A549 (cell line): ENCODE results near the gene NT5C2. TPM values are rescaled to one million over a fixed set of nuclear protein-coding genes. Genes with fewer than 3 reads are reported as not detected.

Experiments
- ATAC-seq, 2 experiments: fragments of 200-7000 bp in 1 of 2; fragments of >200 bp in 1 of 2; cut with Nextera tagmentation in 1 of 2; cut with Tn5 transposase in 1 of 2; 3 replicates each; pipeline versions ENCODE4 v1.8.0 to v1.9.1; 2018 to 2020; ENCODE audit warnings: mild to moderate bottlenecking in 1 of 2, moderate library complexity in 1 of 2
- CTCF ChIA-PET: fragments of 300-600 bp; sonication (Branson Sonifier 250); formaldehyde crosslinking; extraction: SDS; loops from one replicate; lab custom pipeline; 2021; ENCODE audit warnings: antibody characterized with exemption, inconsistent platforms; lab: Yijun Ruan, JAX
- POLR2A ChIA-PET: fragments of 350-600 bp; formaldehyde crosslinking; extraction: SDS; loops from one replicate; lab custom pipeline; 2021; ENCODE audit warnings: antibody characterized with exemption, inconsistent platforms; lab: Yijun Ruan, JAX
- DNase-seq, 2 experiments: peaks; one replicate each; pipeline versions ENCODE4 v3.0.0 to v3.0.0-alpha.2; 2011 to 2016; ENCODE audit warnings: low read depth in 1 of 2, low spot score in 1 of 2
- FAIRE-seq: peaks from 2 replicates; lab custom pipeline; 2011; peaks lifted over from hg19 to GRCh38; lab: Jason Lieb, UNC
- H3K27ac ChIP-seq, 2 experiments: fragments of >200 bp; sonication (Bioruptor Twin); formaldehyde crosslinking; 3 replicates each; pipeline ENCODE4 v1.5.1; 2016 to 2017
- H3K4me1 ChIP-seq: fragments of >200 bp; sonication (Bioruptor Twin); formaldehyde crosslinking; 3 replicates; pipeline ENCODE4 v1.6.1; 2016
- H3K4me2 ChIP-seq: fragments of >200 bp; sonication (Bioruptor Twin); formaldehyde crosslinking; 3 replicates; pipeline ENCODE4 v1.6.1; 2016
- H3K4me3 ChIP-seq: fragments of >200 bp; sonication (Bioruptor Twin); formaldehyde crosslinking; 3 replicates; pipeline ENCODE4 v1.5.1; 2016
- H3K9me3 ChIP-seq: fragments of >200 bp; sonication (Bioruptor Twin); formaldehyde crosslinking; 3 replicates; pipeline ENCODE4 v1.6.1; 2016
- BCL3 ChIP-seq: fragments of >200 bp; sonication (Bioruptor Twin); formaldehyde crosslinking; IDR thresholded peaks from 3 replicates; pipeline ENCODE4 v1.6.1; 2016
- BHLHE40 ChIP-seq: IDR thresholded peaks from 2 replicates; pipeline ENCODE4 v1.6.1; 2012; ENCODE audit warnings: low read depth, low read length, inconsistent platforms
- CBX2 ChIP-seq: fragments of 200-600 bp; sonication (generic); IDR thresholded peaks from 2 replicates; pipeline ENCODE4 v1.6.1; 2016; ENCODE audit warnings: low read depth, mild to moderate bottlenecking, borderline replicate concordance
- CEBPB ChIP-seq, 2 experiments: fragments of >200 bp in 1 of 2; sonication (Bioruptor Twin) in 1 of 2; formaldehyde crosslinking in 1 of 2; IDR thresholded peaks; 2 replicates each; pipeline ENCODE4 v1.6.1; 2012 to 2016
- CHD4 ChIP-seq: fragments of 200-600 bp; sonication (generic); IDR thresholded peaks from 2 replicates; pipeline ENCODE4 v1.6.1; 2016; ENCODE audit warnings: antibody characterized with exemption, mild to moderate bottlenecking, borderline replicate concordance
- ESRRA ChIP-seq: fragments of 150-350 bp; IDR thresholded peaks from 2 replicates; pipeline ENCODE4 v1.6.1; 2014; ENCODE audit warnings: mild to moderate bottlenecking, low read length, borderline replicate concordance
- HDAC2 ChIP-seq: fragments of 200-600 bp; sonication (generic); IDR thresholded peaks from 2 replicates; pipeline ENCODE4 v1.6.1; 2016
- HEYL ChIP-seq: fragments of 250-450 bp; sonication (Bioruptor Pico); IDR thresholded peaks from 2 replicates; pipeline ENCODE4 v1.8.0; 2021; ENCODE audit warnings: mild to moderate bottlenecking, moderate library complexity
- HOXB13 ChIP-seq: fragments of 250-450 bp; sonication (Bioruptor Pico); IDR thresholded peaks from 2 replicates; pipeline ENCODE4 v1.5.0; 2020; ENCODE audit warnings: low read depth, mild to moderate bottlenecking, moderate library complexity
- HOXB5 ChIP-seq: fragments of 250-450 bp; sonication (Bioruptor Pico); IDR thresholded peaks from 2 replicates; pipeline ENCODE4 v1.5.0; 2020; ENCODE audit warnings: mild to moderate bottlenecking, moderate library complexity
- JUN ChIP-seq, 2 experiments: fragments of >200 bp; sonication (Bioruptor Twin); formaldehyde crosslinking; IDR thresholded peaks; 2 replicates in 1 of 2; 3 replicates in 1 of 2; pipeline ENCODE4 v1.6.1; 2016 to 2017
- JUNB ChIP-seq: fragments of >200 bp; sonication (Bioruptor Twin); formaldehyde crosslinking; IDR thresholded peaks from 2 replicates; pipeline ENCODE4 v1.6.1; 2016
- KDM5A ChIP-seq: fragments of 200-600 bp; sonication (generic); IDR thresholded peaks from 2 replicates; pipeline ENCODE4 v1.6.1; 2016; ENCODE audit warnings: antibody characterized with exemption, mild to moderate bottlenecking
- MAFK ChIP-seq: fragments of 450-650 bp; IDR thresholded peaks from 2 replicates; pipeline ENCODE4 v1.6.1; 2014; ENCODE audit not compliant: partially characterized antibody
- NFE2L2 ChIP-seq: fragments of 150-350 bp; conservative IDR thresholded peaks from 2 replicates; pipeline ENCODE4 v1.6.1; 2014; ENCODE audit warnings: low read length
- PHF8 ChIP-seq: fragments of 200-600 bp; sonication (generic); IDR thresholded peaks from 2 replicates; pipeline ENCODE4 v1.6.1; 2016; ENCODE audit warnings: low read depth, mild to moderate bottlenecking, antibody characterized with exemption, moderate library complexity, borderline replicate concordance
- POLR2AphosphoS2 ChIP-seq: conservative IDR thresholded peaks from 2 replicates; pipeline ENCODE4 v1.6.1; 2012; ENCODE audit warnings: low read length, improper control_type of control experiment, inconsistent platforms
- RAD21 ChIP-seq, 2 experiments: fragments of >200 bp in 1 of 2; sonication (Bioruptor Twin) in 1 of 2; formaldehyde crosslinking in 1 of 2; IDR thresholded peaks in 1 of 2; conservative IDR thresholded peaks in 1 of 2; 2 replicates in 1 of 2; 3 replicates in 1 of 2; pipeline ENCODE4 v1.6.1; 2012 to 2018; ENCODE audit warnings: inconsistent platforms in 1 of 2
- REST ChIP-seq: fragments of 200-600 bp; sonication (generic); IDR thresholded peaks from 2 replicates; pipeline ENCODE4 v1.6.1; 2016; ENCODE audit warnings: antibody characterized with exemption, mild to moderate bottlenecking, moderate library complexity
- RFX5 ChIP-seq: fragments of 450-650 bp; IDR thresholded peaks from 2 replicates; pipeline ENCODE4 v1.7.1; 2014; ENCODE audit warnings: antibody characterized with exemption, mild to moderate bottlenecking, moderate library complexity
- TP53 ChIP-seq: fragments of 250-450 bp; sonication (Bioruptor Pico); IDR thresholded peaks from 2 replicates; pipeline ENCODE4 v1.5.0; 2021; ENCODE audit warnings: mild to moderate bottlenecking, moderate library complexity
- ZC3H11A ChIP-seq: fragments of 450-650 bp; IDR thresholded peaks from 2 replicates; pipeline ENCODE4 v1.6.1; 2014; ENCODE audit warnings: antibody characterized with exemption, mild to moderate bottlenecking
- ZFP36 ChIP-seq: fragments of 450-650 bp; IDR thresholded peaks from 2 replicates; pipeline ENCODE4 v1.6.1; 2014; ENCODE audit warnings: borderline replicate concordance; ENCODE audit not compliant: partially characterized antibody
- ZNF302 ChIP-seq: fragments of 250-450 bp; sonication (Bioruptor Pico); IDR thresholded peaks from 2 replicates; pipeline ENCODE4 v1.9.0; 2021; ENCODE audit warnings: inconsistent platforms, mild to moderate bottlenecking, moderate library complexity
- ZSCAN20 ChIP-seq: fragments of 250-450 bp; sonication (Bioruptor Pico); IDR thresholded peaks from 2 replicates; pipeline ENCODE4 v1.8.0; 2022; ENCODE audit warnings: mild to moderate bottlenecking, moderate library complexity
- WGBS: methylation state at CpG from one replicate; pipeline ENCODE4 v1.1.6; 2017; ENCODE audit errors: missing lambda C conversion rate; 5-methylcytosine and 5-hydroxymethylcytosine counted together
- polyA plus RNA-seq, 4 experiments: library from polyadenylated mRNA; depleted of rRNA in 3 of 4; stranded (reverse); fragments of >200 nt; fragmentation: RNase III in 1 of 4; extraction: RNeasy Plus Mini Kit Qiagen cat#74134 plus additional on column Dnase treatment in 1 of 4; gene quantifications; 2 replicates in 3 of 4; 3 replicates in 1 of 4; pipeline ENCODE4 v1.2.3, GENCODE V29; 2011 to 2017
- TF ChIP-seq, protein P1 (sequence below): fragments of 250-450 bp; sonication (Bioruptor Pico); IDR thresholded peaks from 2 replicates; pipeline ENCODE4 v1.5.0; 2020; ENCODE audit warnings: low read depth, mild to moderate bottlenecking, moderate library complexity
- TF ChIP-seq, protein P2 (sequence below): fragments of 150-350 bp; IDR thresholded peaks from 2 replicates; pipeline ENCODE4 v1.6.1; 2014; ENCODE audit warnings: low read depth, mild to moderate bottlenecking, low read length

The NT5C2 gene
- polyA plus RNA-seq, 2 of the 4 experiments (the other 2 are of a cell fraction), result 86.4 to 177 TPM

- ChIA-PET CTCF (interaction anchor here (0.7 to 3.4 kb wide), 5 partner anchors 12 to 204 kb away, joined by 3 to 15 read pairs (median 4); no protein-coding TSS in a partner anchor), POLR2A (no interaction called here)
- TF ChIP-seq HEYL, result no peak
- no peak for TF ChIP-seq RAD21 (conservative IDR thresholded peaks at IDR 0.05 in 1 of 2, IDR thresholded peaks at IDR 0.05 in 1 of 2)
- no peak for TF ChIP-seq ZFP36
- TF ChIP-seq HDAC2, result no peak
- TF ChIP-seq, protein P1, sequence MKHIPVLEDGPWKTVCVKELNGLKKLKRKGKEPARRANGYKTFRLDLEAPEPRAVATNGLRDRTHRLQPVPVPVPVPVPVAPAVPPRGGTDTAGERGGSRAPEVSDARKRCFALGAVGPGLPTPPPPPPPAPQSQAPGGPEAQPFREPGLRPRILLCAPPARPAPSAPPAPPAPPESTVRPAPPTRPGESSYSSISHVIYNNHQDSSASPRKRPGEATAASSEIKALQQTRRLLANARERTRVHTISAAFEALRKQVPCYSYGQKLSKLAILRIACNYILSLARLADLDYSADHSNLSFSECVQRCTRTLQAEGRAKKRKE, result no peak
- TF ChIP-seq ZNF302 (CRISPR knock-in tag), result no peak
- no peak for TF ChIP-seq KDM5A
- no peak for TF ChIP-seq BCL3
- no peak for TF ChIP-seq PHF8
- TF ChIP-seq BHLHE40, result no peak
- TF ChIP-seq NFE2L2, result no peak
- no peak for TF ChIP-seq REST
- TF ChIP-seq HOXB5 (CRISPR knock-in tag), result no peak
- no peak for TF ChIP-seq CHD4
- TF ChIP-seq ESRRA, result no peak
- no peak for TF ChIP-seq TP53 (CRISPR knock-in tag)
- TF ChIP-seq CEBPB (IDR thresholded peaks at IDR 0.05), result no peak
- TF ChIP-seq POLR2AphosphoS2, result no peak
- DNase-seq, result no peak
- peak; percentile 23 for FAIRE-seq
- H3K4me1 ChIP-seq, result peaks cover 34% of the 10 kb centered on the region
- H3K4me2 ChIP-seq, result no peak overlapping the region
- H3K4me3 ChIP-seq, result no peak overlapping the region
- no peak overlapping the region for H3K27ac ChIP-seq
- no peak; a peak in 1 of 6 replicates for ATAC-seq
- no peaks in the 10 kb centered on the region for H3K9me3 ChIP-seq
Measured at GRCh38 chr10:103106539-103106938, 86.5 kb downstream of the NT5C2 start.

DNA sequence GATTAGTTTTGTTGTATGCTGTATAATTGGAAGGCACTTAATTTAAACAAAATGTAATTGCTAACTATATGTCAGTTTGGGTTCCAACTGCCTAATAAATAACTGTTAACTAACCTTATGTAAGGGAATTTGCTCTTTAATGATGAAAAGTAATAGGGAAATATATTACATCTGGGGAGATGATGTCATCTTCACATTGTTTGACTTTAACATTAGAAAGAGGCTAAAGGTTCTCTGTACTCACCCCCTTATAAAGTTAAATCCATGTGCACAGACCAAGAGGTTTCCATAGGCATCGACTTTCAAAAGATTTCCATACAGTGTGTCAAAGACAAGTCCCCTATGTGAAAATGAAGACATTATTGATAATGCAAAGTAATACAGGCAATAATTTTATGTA is 87.6 kb downstream of the NT5C2 start:
- ChIA-PET POLR2A (no interaction called here), CTCF (interaction anchor here (1.5 to 3.4 kb wide), 3 partner anchors 29 to 139 kb away, joined by 4 to 15 read pairs (median 13); no protein-coding TSS in a partner anchor)
- no peaks in the 10 kb centered on the region for H3K9me3 ChIP-seq
- DNase-seq, result no peak
- TF ChIP-seq CBX2 (no peak), JUNB (no peak), ZSCAN20 (CRISPR knock-in tag) (no peak), ZC3H11A (no peak), JUN (IDR thresholded peaks at IDR 0.05) (no peak), RAD21 (conservative IDR thresholded peaks at IDR 0.05 in 1 of 2, IDR thresholded peaks at IDR 0.05 in 1 of 2) (no peak), POLR2AphosphoS2 (no peak), TP53 (CRISPR knock-in tag) (no peak), HOXB13 (CRISPR knock-in tag) (no peak), MAFK (no peak), RFX5 (no peak)
- TF ChIP-seq, protein P2, sequence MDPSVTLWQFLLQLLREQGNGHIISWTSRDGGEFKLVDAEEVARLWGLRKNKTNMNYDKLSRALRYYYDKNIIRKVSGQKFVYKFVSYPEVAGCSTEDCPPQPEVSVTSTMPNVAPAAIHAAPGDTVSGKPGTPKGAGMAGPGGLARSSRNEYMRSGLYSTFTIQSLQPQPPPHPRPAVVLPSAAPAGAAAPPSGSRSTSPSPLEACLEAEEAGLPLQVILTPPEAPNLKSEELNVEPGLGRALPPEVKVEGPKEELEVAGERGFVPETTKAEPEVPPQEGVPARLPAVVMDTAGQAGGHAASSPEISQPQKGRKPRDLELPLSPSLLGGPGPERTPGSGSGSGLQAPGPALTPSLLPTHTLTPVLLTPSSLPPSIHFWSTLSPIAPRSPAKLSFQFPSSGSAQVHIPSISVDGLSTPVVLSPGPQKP, result no peak
- H3K4me2 ChIP-seq, result peak overlapping the region; percentile 15; the same call in 1 of the 3 replicates
- no peak for ATAC-seq
- H3K27ac ChIP-seq, result no peak overlapping the region
- no peak overlapping the region for H3K4me3 ChIP-seq
- peak; percentile 28 for FAIRE-seq
- WGBS, result 60% methylated on average over 1 of the region's 1 CpG
- H3K4me1 ChIP-seq, result peaks cover 24% of the 10 kb centered on the region
